PC-9 (cell line): ENCODE data around the gene CMBL. TPM values are rescaled to one million over a fixed set of nuclear protein-coding genes. Genes with fewer than 3 reads are reported as not detected.

ENCODE experiments used
- BruUV-seq: library from RNA; stranded (reverse); fragments of 400-500 nt; replicated peaks from 2 replicates; lab custom pipeline; 2021; lab: Mats Ljungman, UMichigan
- CTCF ChIA-PET: fragments of 300-600 bp; sonication (Branson Sonifier 250); formaldehyde crosslinking; loops from one replicate; lab custom pipeline; 2022; ENCODE audit warnings: antibody characterized with exemption; lab: Charles Lee
- POLR2A ChIA-PET: fragments of 300-600 bp; sonication (Branson Sonifier 250); formaldehyde crosslinking; loops from one replicate; lab custom pipeline; 2022; ENCODE audit warnings: antibody characterized with exemption; ENCODE audit not compliant: unreplicated experiment; lab: Charles Lee
- DNase-seq, 2 experiments: peaks; one replicate each; pipeline versions ENCODE4 v3.0.0 to v3.0.0-alpha.2; 2015 to 2022; ENCODE audit warnings: mixed read lengths in 1 of 2
- H2AFZ ChIP-seq: fragments of 200-600 bp; sonication (generic); 2 replicates; pipeline ENCODE4 v1.8.1; 2017; ENCODE audit warnings: antibody characterized with exemption
- H3F3A ChIP-seq: fragments of 200-600 bp; sonication (generic); 2 replicates; pipeline ENCODE4 v1.8.1; 2017; ENCODE audit warnings: antibody characterized with exemption, mild to moderate bottlenecking, low read depth; ENCODE audit not compliant: insufficient read depth
- H3K27ac ChIP-seq: fragments of 200-600 bp; sonication (generic); 2 replicates; pipeline ENCODE4 v1.6.1; 2016; ENCODE audit warnings: mixed run types
- H3K27me3 ChIP-seq: fragments of 200-600 bp; sonication (generic); 2 replicates; pipeline ENCODE4 v1.6.1; 2016; ENCODE audit warnings: low read depth, mixed run types; ENCODE audit not compliant: insufficient read depth
- H3K36me3 ChIP-seq: fragments of 200-600 bp; sonication (generic); 2 replicates; pipeline ENCODE4 v1.6.1; 2016; ENCODE audit warnings: low read depth, mixed run types
- H3K4me1 ChIP-seq: fragments of 200-600 bp; sonication (generic); replicated peaks from 2 replicates; pipeline ENCODE4 v1.6.1; 2016; ENCODE audit warnings: mixed run types; ENCODE audit not compliant: insufficient read depth
- H3K4me2 ChIP-seq: fragments of 200-600 bp; sonication (generic); 2 replicates; pipeline ENCODE4 v1.6.1; 2017; ENCODE audit warnings: mixed run types
- H3K4me3 ChIP-seq: fragments of 200-600 bp; sonication (generic); 2 replicates; pipeline ENCODE4 v1.6.1; 2016; ENCODE audit warnings: mixed run types
- H3K79me2 ChIP-seq: fragments of 200-600 bp; sonication (generic); 2 replicates; pipeline ENCODE4 v1.6.1; 2017; ENCODE audit warnings: low read depth, mixed run types
- H3K9me2 ChIP-seq: fragments of 200-600 bp; sonication (generic); 2 replicates; pipeline ENCODE4 v1.8.1; 2017; ENCODE audit warnings: mild to moderate bottlenecking; ENCODE audit not compliant: insufficient read depth
- H3K9me3 ChIP-seq: fragments of 200-600 bp; sonication (generic); 2 replicates; pipeline ENCODE4 v1.8.1; 2016; ENCODE audit warnings: low read depth; ENCODE audit not compliant: insufficient read depth
- H4K20me1 ChIP-seq: fragments of 200-600 bp; sonication (generic); 2 replicates; pipeline ENCODE4 v1.8.1; 2017; ENCODE audit not compliant: insufficient read depth
- CTCF ChIP-seq: fragments of 200-600 bp; sonication (generic); conservative IDR thresholded peaks from 2 replicates; pipeline ENCODE4 v1.6.1; 2017; ENCODE audit warnings: mixed run types, antibody characterized with exemption, mild to moderate bottlenecking, moderate library complexity
- EZH2 ChIP-seq: fragments of 200-600 bp; sonication (generic); IDR thresholded peaks from 2 replicates; pipeline ENCODE4 v1.8.0; 2017; ENCODE audit warnings: antibody characterized with exemption, low read depth
- intact Hi-C: fragments of 100-400 bp; cut with micrococcal nuclease; formaldehyde crosslinking; loops from one replicate; pipeline ENCODE4 v1.10.0; 2022; ENCODE audit not compliant: unreplicated experiment
- total RNA-seq: library from RNA; stranded (reverse); gene quantifications from 2 replicates; pipeline ENCODE4 v1.2.3, GENCODE V29; 2021

CMBL gene
- total RNA-seq, 1 experiment from 2014 or later, result 286 TPM

- H3K4me3 ChIP-seq, result no peak overlapping the region
These were observed 75.3 kb downstream of the CMBL start for GRCh38 chr5:10232386-10232785.

GRCh38 chr5:10229306-10230048, 78.2 kb downstream of the CMBL start:
- Histone ChIP-seq H3K4me1 (peaks cover 6% of the 10 kb centered on the region; the same call in 1 of the 2 replicates), H3K9me3 (no peaks in the 10 kb centered on the region), H4K20me1 (no peaks in the 10 kb centered on the region), H2AFZ (no peak overlapping the region), H3K36me3 (no peaks in the 10 kb centered on the region), H3K27ac (no peak overlapping the region), H3F3A (no peaks in the 10 kb centered on the region), H3K4me3 (no peak overlapping the region), H3K9me2 (no peaks in the 10 kb centered on the region; the same call in 1 of the 2 replicates), H3K79me2 (no peaks in the 10 kb centered on the region), H3K4me2 (no peak overlapping the region), H3K27me3 (no peaks in the 10 kb centered on the region)
- POLR2A ChIA-PET, result no interaction called here
- BruUV-seq, result no TSS peak
- CTCF ChIA-PET, result no interaction called here
- intact Hi-C loops, result no loop called here
- TF ChIP-seq EZH2 (no peak), CTCF (no peak)
- DNase-seq, result no peak

More at GRCh38 chr5:10232386-10232785, 75.3 kb downstream of the CMBL start:
- H3K79me2 ChIP-seq, result no peaks in the 10 kb centered on the region
- H3K27me3 ChIP-seq, result no peaks in the 10 kb centered on the region
- TF ChIP-seq CTCF (no peak), EZH2 (no peak)
- H3K9me2 ChIP-seq, result no peaks in the 10 kb centered on the region; the same call in 1 of the 2 replicates
- BruUV-seq, result no TSS peak
- peaks cover 6% of the 10 kb centered on the region; the same call in 1 of the 2 replicates for H3F3A ChIP-seq
- no peak for DNase-seq
- intact Hi-C loops, result no loop called here
- H3K27ac ChIP-seq, result no peak overlapping the region
- CTCF ChIA-PET, result interaction anchor here (0.6 kb wide), 1 partner anchor 685 kb away, joined by 3 read pairs; no protein-coding TSS in a partner anchor
- H3K9me3 ChIP-seq, result no peaks in the 10 kb centered on the region
- H4K20me1 ChIP-seq, result no peaks in the 10 kb centered on the region
- no peak overlapping the region for H3K4me2 ChIP-seq
- no peak overlapping the region for H2AFZ ChIP-seq
- H3K4me1 ChIP-seq, result peaks cover 6% of the 10 kb centered on the region; the same call in 1 of the 2 replicates
- POLR2A ChIA-PET, result no interaction called here
- H3K36me3 ChIP-seq, result no peaks in the 10 kb centered on the region

- H3K79me2 ChIP-seq, result no peaks in the 10 kb centered on the region
- H3K9me3 ChIP-seq, result no peaks in the 10 kb centered on the region
- H3K4me2 ChIP-seq, result no peak overlapping the region
- H4K20me1 ChIP-seq, result no peaks in the 10 kb centered on the region
- DNase-seq, result no peak
- no peak overlapping the region for H3K4me3 ChIP-seq
- no peaks in the 10 kb centered on the region for H3K36me3 ChIP-seq
- H3K4me1 ChIP-seq, result no peaks in the 10 kb centered on the region
- POLR2A ChIA-PET, result no interaction called here
- H3K27ac ChIP-seq, result no peak overlapping the region
- CTCF ChIA-PET, result no interaction called here
- no peaks in the 10 kb centered on the region for H3F3A ChIP-seq
- no peaks in the 10 kb centered on the region for H3K9me2 ChIP-seq
- BruUV-seq, result no TSS peak
- TF ChIP-seq EZH2 (no peak), CTCF (no peak)
- H3K27me3 ChIP-seq, result no peaks in the 10 kb centered on the region
- intact Hi-C loops, result no loop called here
- no peak overlapping the region for H2AFZ ChIP-seq
These were observed 79.4 kb downstream of the CMBL start for GRCh38 chr5:10228288-10228687.

Other genes starting within 250 kb of the CMBL start
- gene ATPSCKMT, start 58.0 kb downstream of the CMBL start, total RNA-seq, result 36.4 and 51.4 TPM in 2 replicates
- 658 and 831 TPM in 2 replicates for gene CCT5, start 57.6 kb downstream of the CMBL start, total RNA-seq
- 283 and 364 TPM in 2 replicates for gene MARCHF6, start 45.8 kb upstream of the CMBL start, total RNA-seq
- 7.1 and 10.3 TPM in 2 replicates for gene ROPN1L, start 134.0 kb upstream of the CMBL start, total RNA-seq